KG1 (cell line): ENCODE data around the gene HDAC8.

ENCODE experiments used
- DNase-seq: peaks from one replicate; lab custom pipeline; 2025; lab: John Stamatoyannopoulos, UW

The HDAC8 gene

DNA sequence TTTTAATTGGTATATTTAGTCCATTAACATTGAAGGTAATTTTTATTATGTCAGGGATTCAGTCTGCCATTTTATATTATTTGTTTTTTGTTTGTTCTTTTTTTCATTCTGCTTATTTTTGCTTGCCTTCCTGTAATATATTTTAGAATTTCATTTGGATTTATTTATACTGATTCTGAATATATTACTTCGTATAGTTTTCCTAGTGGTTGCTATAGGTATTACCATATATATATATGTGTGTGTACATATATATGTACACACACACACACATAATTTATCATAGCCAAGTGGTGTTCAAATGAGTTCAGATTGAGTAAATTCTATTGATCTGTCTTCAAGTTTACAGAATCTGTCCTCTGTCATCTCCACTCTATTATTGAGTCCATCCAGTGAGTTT lies 278.1 kb downstream of the HDAC8 start:
- no peak for DNase-seq

DNA sequence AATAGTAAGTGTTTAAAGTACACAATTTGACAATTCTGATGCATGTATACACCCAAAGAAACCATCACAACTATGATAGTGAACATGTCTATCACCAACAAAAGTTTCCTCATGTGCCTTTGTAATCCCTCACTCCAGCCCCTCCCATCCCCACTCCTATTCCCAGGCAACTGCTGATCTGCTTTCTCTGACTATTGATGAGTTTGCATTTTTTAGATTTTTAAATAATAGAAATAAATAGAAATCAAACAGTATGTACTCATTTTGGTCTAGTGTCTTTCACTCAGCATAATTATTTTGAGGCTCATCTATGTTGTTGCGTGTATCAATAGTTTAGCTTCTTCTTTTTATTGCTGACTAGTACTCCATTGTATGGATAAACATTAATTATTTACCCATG lies 290.3 kb downstream of the HDAC8 start:
- no peak for DNase-seq

DNA sequence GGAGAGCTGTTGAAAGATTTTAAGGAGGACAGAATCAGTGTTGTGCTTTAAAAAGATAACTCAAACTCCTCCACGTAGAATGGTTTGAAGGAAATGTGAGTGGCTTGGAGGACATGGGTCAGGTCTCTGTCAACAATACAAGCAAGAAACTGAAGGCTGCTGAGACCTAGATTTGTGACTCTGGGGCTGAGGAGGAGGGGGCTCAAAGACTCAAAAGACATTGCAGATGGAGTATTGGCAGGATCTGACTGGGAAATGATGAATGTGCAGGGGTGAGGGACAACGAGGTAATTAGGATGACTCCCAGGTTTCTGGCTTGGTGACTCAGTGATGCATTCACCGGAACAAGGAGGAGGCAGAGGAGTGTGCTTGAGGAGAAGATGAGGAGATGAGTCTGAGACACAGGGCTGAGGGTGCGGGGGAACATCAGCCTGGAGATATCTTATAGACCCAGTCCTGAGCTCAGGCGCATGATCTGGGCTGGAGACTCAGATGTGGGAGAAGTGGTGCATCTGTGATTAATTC lies 292.3 kb downstream of the HDAC8 start:
- no peak for DNase-seq
